AG04450 (cell line): ENCODE measurements around the gene NDUFS3. TPM values are rescaled to one million over a fixed set of nuclear protein-coding genes. Genes with fewer than 3 reads are reported as not detected.

Source experiments
- CTCF ChIA-PET: fragments of 300-600, 350-600 bp; formaldehyde crosslinking; extraction: SDS; loops from one replicate; lab custom pipeline; 2022; ENCODE audit warnings: antibody characterized with exemption, inconsistent platforms; lab: Charles Lee
- POLR2A ChIA-PET: fragments of 350-600 bp; formaldehyde crosslinking; extraction: SDS; loops from one replicate; lab custom pipeline; 2021; ENCODE audit warnings: antibody characterized with exemption, inconsistent platforms; lab: Yijun Ruan, JAX
- DNase-seq: peaks from one replicate; pipeline ENCODE4 v3.0.0-alpha.2; 2011; ENCODE audit warnings: low read depth, low spot score
- H3K27ac ChIP-seq: one replicate; pipeline ENCODE4 v1.5.1; 2012; ENCODE audit warnings: low read depth, low read length, control low read depth
- H3K27me3 ChIP-seq: one replicate; pipeline ENCODE4 v1.6.0; 2012; ENCODE audit warnings: low read length; ENCODE audit not compliant: control insufficient read depth, insufficient read depth
- H3K4me3 ChIP-seq: 2 replicates; pipeline ENCODE4 v1.5.1; 2011; ENCODE audit warnings: mild to moderate bottlenecking, low read depth, low read length, control low read depth
- H3K9me3 ChIP-seq: 2 replicates; pipeline ENCODE4 v1.5.1; 2012; ENCODE audit warnings: low read length; ENCODE audit not compliant: control insufficient read depth, insufficient read depth
- polyA plus RNA-seq: library from polyadenylated mRNA; depleted of rRNA; stranded (reverse); fragments of >200 nt; gene quantifications from 2 replicates; pipeline ENCODE4 v1.2.3, GENCODE V29; 2011
- TF ChIP-seq, protein P1 (sequence below): IDR thresholded peaks from 2 replicates; pipeline ENCODE4 v1.5.1; 2011; ENCODE audit warnings: low read depth, low read length, control low read depth, inconsistent platforms

NDUFS3 gene
- polyA plus RNA-seq, 1 experiment, result 106 TPM

DNA sequence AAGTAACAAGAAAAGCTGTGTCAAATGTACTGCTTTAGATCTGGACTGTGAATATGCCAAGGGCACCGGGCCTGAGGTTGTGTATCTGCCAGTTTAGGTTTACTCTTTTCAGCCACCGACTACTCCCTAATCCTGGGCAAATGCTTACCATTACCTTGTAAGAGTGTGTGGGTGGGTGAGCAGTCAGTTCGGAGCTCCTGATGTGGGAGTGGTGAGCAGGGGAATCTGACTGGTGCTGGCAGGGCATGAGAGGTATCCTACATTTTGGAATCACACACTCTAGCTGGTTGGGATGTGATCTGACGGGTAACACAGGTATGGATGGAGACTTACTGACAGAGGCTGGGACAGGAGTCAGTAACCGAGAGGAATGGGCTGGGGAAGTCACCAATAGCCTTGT, 5.0 kb downstream of the NDUFS3 start:
- ChIA-PET POLR2A (interaction anchor here (0.7 to 1.3 kb wide), 2 partner anchors 11 kb away, joined by 3 to 9 read pairs; partner anchors contain the start of gene C1QTNF4), CTCF (no interaction called here)
- H3K4me3 ChIP-seq, result no peak overlapping the region
- no peaks in the 10 kb centered on the region for H3K27me3 ChIP-seq
- TF ChIP-seq, protein P1, sequence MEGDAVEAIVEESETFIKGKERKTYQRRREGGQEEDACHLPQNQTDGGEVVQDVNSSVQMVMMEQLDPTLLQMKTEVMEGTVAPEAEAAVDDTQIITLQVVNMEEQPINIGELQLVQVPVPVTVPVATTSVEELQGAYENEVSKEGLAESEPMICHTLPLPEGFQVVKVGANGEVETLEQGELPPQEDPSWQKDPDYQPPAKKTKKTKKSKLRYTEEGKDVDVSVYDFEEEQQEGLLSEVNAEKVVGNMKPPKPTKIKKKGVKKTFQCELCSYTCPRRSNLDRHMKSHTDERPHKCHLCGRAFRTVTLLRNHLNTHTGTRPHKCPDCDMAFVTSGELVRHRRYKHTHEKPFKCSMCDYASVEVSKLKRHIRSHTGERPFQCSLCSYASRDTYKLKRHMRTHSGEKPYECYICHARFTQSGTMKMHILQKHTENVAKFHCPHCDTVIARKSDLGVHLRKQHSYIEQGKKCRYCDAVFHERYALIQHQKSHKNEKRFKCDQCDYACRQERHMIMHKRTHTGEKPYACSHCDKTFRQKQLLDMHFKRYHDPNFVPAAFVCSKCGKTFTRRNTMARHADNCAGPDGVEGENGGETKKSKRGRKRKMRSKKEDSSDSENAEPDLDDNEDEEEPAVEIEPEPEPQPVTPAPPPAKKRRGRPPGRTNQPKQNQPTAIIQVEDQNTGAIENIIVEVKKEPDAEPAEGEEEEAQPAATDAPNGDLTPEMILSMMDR, result no peak
- no peak overlapping the region for H3K27ac ChIP-seq
- DNase-seq, result no peak
- H3K9me3 ChIP-seq, result no peaks in the 10 kb centered on the region

DNA sequence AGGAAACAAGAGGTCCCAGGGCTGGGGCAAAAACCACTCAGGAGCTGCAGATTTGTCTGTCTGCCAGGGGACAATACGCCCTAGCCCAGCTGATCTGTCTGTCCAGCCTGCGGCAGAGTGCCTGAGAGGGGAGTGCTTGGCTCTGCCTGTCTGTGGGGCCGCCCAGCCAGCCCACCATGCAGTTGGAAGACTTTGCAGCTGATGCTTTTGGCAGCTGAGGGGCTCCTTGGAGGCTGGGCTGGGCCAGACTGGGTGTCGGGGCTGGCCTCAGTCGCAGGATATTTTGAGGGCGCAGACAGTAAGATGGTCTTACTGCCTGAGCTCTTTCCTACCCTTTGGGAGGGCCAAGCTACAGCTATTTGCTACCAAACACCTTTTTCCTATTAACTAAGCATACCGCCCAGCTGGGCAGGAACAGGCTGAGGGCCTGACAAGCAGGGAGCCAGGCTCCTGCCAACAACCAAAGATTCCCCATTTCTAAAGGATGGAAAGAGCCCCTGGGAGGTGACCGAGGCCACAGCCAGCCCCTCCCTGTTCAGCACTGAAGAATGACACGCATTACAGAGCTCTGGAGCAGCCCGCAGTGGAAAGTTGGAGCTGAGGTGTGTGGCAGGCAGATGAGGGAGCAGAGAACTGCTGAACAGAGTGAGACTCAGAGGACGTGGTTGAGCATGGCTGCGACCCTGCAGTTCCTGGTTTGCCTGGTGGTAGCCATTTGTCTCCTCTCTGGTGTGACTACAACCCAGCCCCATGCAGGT, 7.4 kb downstream of the NDUFS3 start, which contains the start of gene FAM180B:
FAM180B (plus strand) TSS at position 581 of the 758 bp plus-strand sequence; CDS start at position 672, 91 bp downstream.
- DNase-seq, result no peak
- CTCF ChIA-PET, result no interaction called here
- TF ChIP-seq, protein P1, result no peak
- Histone ChIP-seq H3K9me3 (peaks cover 8% of the 10 kb centered on the region; the same call in 1 of the 2 replicates), H3K4me3 (no peak within 1 kb of the TSS), H3K27me3 (peaks cover 4% of the 10 kb centered on the region), H3K27ac (no peak within 1 kb of the TSS)
- POLR2A ChIA-PET, result interaction anchor here (0.9 kb wide), 1 partner anchor 9 kb away, joined by 3 read pairs; no protein-coding TSS in a partner anchor

DNA sequence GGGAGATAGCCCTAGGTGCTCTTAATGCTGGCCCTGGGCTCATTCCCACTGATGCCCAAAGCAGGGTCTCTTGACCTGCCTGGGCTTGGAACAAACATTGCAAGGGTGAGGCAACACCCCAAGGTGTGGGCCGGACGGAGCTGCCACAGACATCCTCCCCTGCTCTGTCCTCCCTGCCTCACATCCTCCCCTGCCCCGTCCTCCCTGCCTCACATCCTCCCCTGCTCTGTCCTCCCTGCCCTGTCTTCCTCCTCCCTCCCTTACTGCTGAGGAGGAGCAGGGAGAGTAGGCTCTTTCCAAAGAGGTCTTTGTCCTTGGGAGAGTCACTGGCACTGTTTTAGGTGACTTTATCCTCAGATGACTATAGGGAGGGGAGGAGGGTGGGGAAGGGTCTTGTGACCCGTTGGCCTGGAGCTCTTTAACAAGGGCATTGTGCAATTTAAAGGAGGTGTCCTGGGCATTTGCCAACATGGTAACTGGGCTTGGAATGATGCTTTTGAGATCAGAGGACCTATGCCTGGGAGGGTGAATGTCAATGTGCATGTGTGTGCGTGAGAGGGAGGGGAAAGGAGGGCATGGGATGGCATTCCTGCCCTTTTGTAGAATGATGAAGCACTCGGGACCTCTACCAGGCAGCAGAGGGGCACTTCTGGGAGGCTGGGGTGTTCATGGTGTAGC, 8.3 kb downstream of the NDUFS3 start:
- Histone ChIP-seq H3K27me3 (peaks cover 10% of the 10 kb centered on the region), H3K27ac (no peak overlapping the region), H3K9me3 (peaks cover 8% of the 10 kb centered on the region; the same call in 1 of the 2 replicates), H3K4me3 (no peak overlapping the region)
- ChIA-PET CTCF (no interaction called here), POLR2A (no interaction called here)
- TF ChIP-seq, protein P1, result no peak
- no peak for DNase-seq

DNA sequence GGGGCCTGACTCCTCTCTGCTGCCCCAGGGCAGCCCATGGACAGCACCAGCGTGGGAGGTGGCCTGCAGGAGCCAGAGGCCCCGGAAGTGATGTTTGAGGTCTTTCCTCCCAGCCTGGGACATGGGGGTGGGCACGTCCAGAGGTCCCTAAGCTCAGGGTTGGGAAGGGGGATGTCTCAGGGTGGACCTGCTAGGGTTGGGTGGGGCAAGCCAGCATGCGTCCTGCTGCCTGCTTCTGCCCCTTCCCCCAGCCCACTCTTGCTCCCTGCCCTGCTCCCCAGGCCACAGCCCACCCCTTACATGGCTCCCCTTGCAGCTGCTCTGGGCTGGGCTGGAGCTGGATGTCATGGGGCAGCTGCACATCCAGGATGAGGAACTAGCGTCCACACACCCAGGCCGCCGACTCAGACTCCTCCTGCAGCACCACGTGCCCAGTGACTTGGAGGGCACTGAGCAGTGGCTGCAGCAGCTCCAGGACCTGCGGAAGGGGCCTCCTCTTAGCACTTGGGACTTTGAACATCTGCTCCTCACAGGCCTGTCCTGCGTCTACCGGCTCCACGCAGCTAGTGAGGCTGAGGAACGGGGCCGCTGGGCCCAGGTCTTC, 9.0 kb downstream of the NDUFS3 start:
- Histone ChIP-seq H3K27me3 (peaks cover 16% of the 10 kb centered on the region), H3K4me3 (no peak overlapping the region), H3K27ac (no peak overlapping the region), H3K9me3 (peaks cover 8% of the 10 kb centered on the region; the same call in 1 of the 2 replicates)
- TF ChIP-seq, protein P1, result no peak
- POLR2A ChIA-PET, result no interaction called here
- DNase-seq, result no peak
- CTCF ChIA-PET, result no interaction called here
